Chondrocyte (in vitro differentiated cells): Measurements from ENCODE around the gene PPP1CC. TPM values are rescaled to one million over a fixed set of nuclear protein-coding genes. Genes with fewer than 3 reads are reported as not detected.
"Not testable (repeated sequence)": the region's sequence is repeated elsewhere in the genome, so short reads cannot be mapped to it uniquely, and the experiment has no call there.

Experiments used
- DNase-seq: peaks from one replicate; pipeline ENCODE4 v3.0.0; 2021; ENCODE audit warnings: mixed read lengths, low spot score
- H3K27ac Mint-ChIP-seq: one replicate; pipeline ENCODE4 v1.8.0; 2021; ENCODE audit warnings: mild to moderate bottlenecking, moderate library complexity, mixed read lengths; ENCODE audit not compliant: unreplicated experiment
- H3K27me3 Mint-ChIP-seq: 2 replicates; pipeline ENCODE4 v1.8.0; 2021; ENCODE audit warnings: low read depth, mixed read lengths
- H3K36me3 Mint-ChIP-seq: 2 replicates; pipeline ENCODE4 v1.8.0; 2021; ENCODE audit warnings: low read depth, mixed read lengths
- H3K4me1 Mint-ChIP-seq: 2 replicates; pipeline ENCODE4 v1.8.0; 2021; ENCODE audit warnings: low read depth, mild to moderate bottlenecking, mixed read lengths
- H3K4me3 Mint-ChIP-seq: one replicate; pipeline ENCODE4 v1.8.0; 2021; ENCODE audit warnings: mild to moderate bottlenecking, moderate library complexity, mixed read lengths; ENCODE audit not compliant: unreplicated experiment
- H3K9me3 Mint-ChIP-seq: 2 replicates; pipeline ENCODE4 v1.8.0; 2021; ENCODE audit warnings: low read depth, mixed read lengths
- CTCF ChIP-seq: fragments of 200-600 bp; sonication (generic); IDR thresholded peaks from 2 replicates; pipeline ENCODE4 v1.5.0; 2021; ENCODE audit warnings: antibody characterized with exemption, mild to moderate bottlenecking, moderate library complexity
- total RNA-seq: library from RNA; stranded (reverse); gene quantifications from 3 replicates; pipeline ENCODE4 v1.2.1, GENCODE V29; 2021

The PPP1CC gene
- total RNA-seq, 1 donor from 2014 or later = 82.5 TPM

GRCh38 chr12:110741341-110742095, 1.2 kb downstream of the PPP1CC start:
- Mint-ChIP-seq H3K4me1 (peaks cover 73% of the 10 kb centered on the region), H3K27me3 (no peaks in the 10 kb centered on the region), H3K36me3 (no peaks in the 10 kb centered on the region), H3K9me3 (no peaks in the 10 kb centered on the region), H3K27ac (peak overlapping the region; percentile 89), H3K4me3 (peak overlapping the region; percentile 99)
- peak; percentile 3 for DNase-seq
- TF ChIP-seq CTCF = no peak

- Mint-ChIP-seq H3K4me3 (peak overlapping the region; percentile 31), H3K4me1 (peaks cover 64% of the 10 kb centered on the region), H3K27ac (peak overlapping the region; percentile 22), H3K36me3 (peaks cover 1% of the 10 kb centered on the region), H3K27me3 (no peaks in the 10 kb centered on the region), H3K9me3 (no peaks in the 10 kb centered on the region)
- TF ChIP-seq CTCF = no peak
- DNase-seq = no peak
These were observed 2.8 kb downstream of the PPP1CC start for GRCh38 chr12:110739894-110740293.

GRCh38 chr12:110739488-110739887, 3.2 kb downstream of the PPP1CC start:
- DNase-seq = no peak
- no peak for TF ChIP-seq CTCF
- Mint-ChIP-seq H3K4me1 (peaks cover 62% of the 10 kb centered on the region), H3K27ac (no peak overlapping the region), H3K9me3 (no peaks in the 10 kb centered on the region), H3K36me3 (peaks cover 1% of the 10 kb centered on the region), H3K27me3 (no peaks in the 10 kb centered on the region), H3K4me3 (peak overlapping the region; percentile 31)

- Mint-ChIP-seq H3K36me3 (peaks cover 1% of the 10 kb centered on the region), H3K4me3 (no peak overlapping the region)
- no peak for TF ChIP-seq CTCF
These were observed 5.2 kb downstream of the PPP1CC start for GRCh38 chr12:110737532-110737931.

GRCh38 chr12:110737016-110737415, 5.7 kb downstream of the PPP1CC start:
- not testable (repeated sequence) for H3K27me3 Mint-ChIP-seq, H3K4me3 Mint-ChIP-seq, H3K9me3 Mint-ChIP-seq, H3K36me3 Mint-ChIP-seq, DNase-seq
- peaks cover 67% of the 10 kb centered on the region for H3K4me1 Mint-ChIP-seq
- peak overlapping the region; percentile 65 for H3K27ac Mint-ChIP-seq

More at GRCh38 chr12:110737532-110737931, 5.2 kb downstream of the PPP1CC start:
- no peaks in the 10 kb centered on the region for H3K27me3 Mint-ChIP-seq
- no peak for DNase-seq
- no peaks in the 10 kb centered on the region for H3K9me3 Mint-ChIP-seq
- H3K4me1 Mint-ChIP-seq = peaks cover 62% of the 10 kb centered on the region
- H3K27ac Mint-ChIP-seq = peak overlapping the region; percentile 12

- no peak for DNase-seq
- H3K27me3 Mint-ChIP-seq = no peaks in the 10 kb centered on the region
- H3K4me3 Mint-ChIP-seq = no peak overlapping the region
- peaks cover 12% of the 10 kb centered on the region for H3K36me3 Mint-ChIP-seq
- no peaks in the 10 kb centered on the region for H3K9me3 Mint-ChIP-seq
- H3K4me1 Mint-ChIP-seq = peaks cover 41% of the 10 kb centered on the region
- no peak for TF ChIP-seq CTCF
- peak overlapping the region; percentile 42 for H3K27ac Mint-ChIP-seq
These were observed 8.8 kb downstream of the PPP1CC start for GRCh38 chr12:110733900-110734299.
